Urothelium cell line (cell line): Measurements from ENCODE around the gene DEK.
"Not testable (repeated sequence)": the region's sequence is repeated elsewhere in the genome, so short reads cannot be mapped to it uniquely, and the experiment has no call there.

Experiments used
- DNase-seq: peaks from one replicate; pipeline ENCODE4 v3.0.0; 2011; ENCODE audit warnings: low spot score, mixed read lengths
- FAIRE-seq: peaks from 2 replicates; lab custom pipeline; 2011; peaks lifted over from hg19 to GRCh38; lab: Jason Lieb, UNC

Gene DEK

DNA sequence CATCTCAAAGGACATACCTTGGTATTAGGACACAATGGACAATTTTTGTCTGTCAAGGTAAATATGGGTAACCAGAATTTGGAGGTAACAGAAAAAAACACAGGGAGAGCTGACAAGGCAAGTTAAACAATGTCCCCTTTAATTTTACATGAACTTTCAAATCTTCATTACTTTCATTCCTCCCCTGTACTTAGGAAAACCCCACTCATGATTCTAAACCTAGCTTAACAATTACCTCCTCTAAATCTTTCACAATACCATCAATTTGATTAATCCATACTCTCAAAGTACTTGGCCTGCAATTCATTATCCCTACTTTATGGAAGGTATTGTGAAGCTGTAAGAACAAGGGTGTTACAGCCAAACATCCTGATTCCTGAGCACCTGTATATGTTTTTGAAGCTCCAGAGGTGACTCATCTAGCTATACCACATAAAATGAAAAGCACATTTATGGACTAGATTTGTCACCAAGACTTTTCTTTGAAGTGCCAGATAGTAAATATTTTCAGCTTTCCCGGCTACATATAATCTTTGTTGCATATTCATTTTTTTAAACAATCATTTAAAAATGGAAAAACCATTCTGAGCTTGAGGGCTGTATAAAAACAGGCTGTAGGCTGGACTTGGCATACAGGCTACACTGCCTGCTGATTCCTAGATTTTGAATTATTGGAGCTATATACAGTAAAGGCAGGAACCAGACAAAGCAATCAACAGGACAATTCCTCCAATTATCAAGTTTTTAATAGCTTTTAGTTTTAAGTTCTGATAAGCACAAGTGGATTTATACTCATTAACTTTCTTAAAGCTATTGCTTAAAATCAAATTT is 22.9 kb downstream of the DEK start:
- no peak for FAIRE-seq
- no peak for DNase-seq

GRCh38 chr6:18240230-18240629 is 24.1 kb downstream of the DEK start:
- DNase-seq (no peak), FAIRE-seq (no peak)

DNA sequence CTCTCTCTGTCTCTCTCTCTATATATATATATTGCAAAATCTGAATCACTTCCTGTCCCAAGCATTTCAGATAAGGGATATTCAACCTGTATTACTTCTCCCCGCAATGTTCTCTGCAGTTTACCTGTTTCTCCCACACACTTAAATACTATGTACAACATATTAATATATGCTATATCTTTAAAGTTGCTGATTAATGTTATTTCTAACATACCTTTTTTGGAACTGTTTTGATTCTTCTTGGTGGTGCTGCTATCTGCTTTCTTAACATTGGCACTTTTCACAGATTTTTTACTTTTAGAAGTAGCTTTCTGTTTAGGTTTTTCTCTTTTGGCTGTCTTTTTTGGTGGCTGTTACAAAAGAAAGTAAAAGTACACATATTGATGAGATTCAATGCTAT is 27.2 kb downstream of the DEK start:
- DNase-seq, result no peak
- FAIRE-seq, result no peak

GRCh38 chr6:18235524-18235923 is 28.8 kb downstream of the DEK start:
- DNase-seq (no peak), FAIRE-seq (no peak)

DNA sequence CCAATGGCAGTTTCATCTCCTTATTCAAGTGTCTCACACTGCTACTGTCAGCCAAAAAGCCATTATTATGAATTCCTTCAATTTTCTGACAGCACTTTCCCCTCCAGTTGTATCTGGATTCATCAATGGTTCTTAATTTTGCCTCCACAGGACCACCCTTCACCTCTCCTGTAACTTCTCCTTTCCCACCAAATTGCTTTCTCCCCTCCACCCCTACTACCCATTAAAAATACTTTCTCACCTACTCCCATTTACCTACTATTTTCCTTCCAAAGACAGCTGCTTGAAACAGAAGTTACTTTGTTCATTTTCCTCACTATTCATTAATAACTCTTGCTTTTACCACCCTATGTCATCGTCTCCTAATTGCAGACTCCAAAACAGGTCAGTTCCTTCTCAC is 29.8 kb downstream of the DEK start:
- FAIRE-seq (no peak), DNase-seq (no peak)

GRCh38 chr6:18233770-18234169 is 30.6 kb downstream of the DEK start:
- FAIRE-seq, DNase-seq: not testable (repeated sequence)

- DNase-seq, FAIRE-seq: not testable (repeated sequence)
Observed at GRCh38 chr6:18231856-18232255, 32.5 kb downstream of the DEK start.

- not testable (repeated sequence) for FAIRE-seq, DNase-seq
Observed at GRCh38 chr6:18228590-18228989, 35.7 kb downstream of the DEK start.

DNA sequence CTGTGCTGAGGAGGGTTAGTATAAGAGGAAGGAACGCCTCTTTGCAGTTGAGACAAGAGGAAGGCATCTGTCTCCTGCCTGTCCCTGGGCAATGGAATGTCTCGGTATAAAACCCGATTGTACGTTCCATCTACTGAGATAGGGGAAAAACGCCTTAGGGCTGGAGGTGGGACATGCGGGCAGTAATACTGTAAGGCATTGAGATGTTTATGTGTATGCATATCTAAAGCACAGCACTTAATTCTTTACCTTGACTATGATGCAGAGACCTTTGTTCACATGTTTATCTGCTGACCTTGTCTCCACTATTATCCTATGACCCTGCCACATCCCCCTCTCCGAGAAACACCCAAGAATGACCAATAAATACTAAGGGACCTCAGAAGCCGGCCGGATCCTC is 37.2 kb downstream of the DEK start:
- FAIRE-seq, result not testable (repeated sequence)

DNA sequence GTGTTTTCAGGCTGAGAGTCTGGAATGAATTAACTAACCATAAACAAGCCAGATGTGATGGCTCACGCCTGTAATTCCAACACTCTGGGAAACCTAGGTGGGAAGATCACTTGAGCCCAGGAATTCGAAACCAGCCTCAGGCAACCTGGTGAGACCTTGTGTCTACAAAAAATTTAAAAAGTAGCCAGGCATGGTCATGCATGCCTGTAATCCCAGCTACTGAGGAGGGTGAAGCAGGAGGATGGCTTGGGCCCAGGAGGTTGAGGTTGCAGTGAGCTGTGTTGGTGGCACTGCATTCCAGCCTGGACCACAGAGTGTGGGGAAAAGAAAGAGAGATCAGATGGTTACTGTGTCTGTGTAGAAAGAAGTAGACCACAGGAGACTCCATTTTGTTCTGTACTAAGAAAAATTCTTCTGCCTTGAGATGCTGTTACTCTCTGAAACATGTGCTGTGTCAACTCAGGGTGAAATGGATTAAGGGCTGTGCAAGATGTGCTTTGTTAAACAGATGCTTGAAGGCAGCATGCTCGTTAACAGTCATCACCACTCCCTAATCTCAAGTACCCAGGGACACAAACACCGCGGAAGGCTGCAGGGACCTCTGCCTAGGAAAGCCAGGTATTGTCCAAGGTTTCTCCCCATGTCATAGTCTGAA is 37.8 kb downstream of the DEK start:
- not testable (repeated sequence) for FAIRE-seq, DNase-seq

More for the DNA sequence above, 37.2 kb downstream of the DEK start:
- DNase-seq, result not testable (repeated sequence)

GRCh38 chr6:18221288-18221615 is 43.1 kb downstream of the DEK start:
- FAIRE-seq (no peak), DNase-seq (no peak)

DNA sequence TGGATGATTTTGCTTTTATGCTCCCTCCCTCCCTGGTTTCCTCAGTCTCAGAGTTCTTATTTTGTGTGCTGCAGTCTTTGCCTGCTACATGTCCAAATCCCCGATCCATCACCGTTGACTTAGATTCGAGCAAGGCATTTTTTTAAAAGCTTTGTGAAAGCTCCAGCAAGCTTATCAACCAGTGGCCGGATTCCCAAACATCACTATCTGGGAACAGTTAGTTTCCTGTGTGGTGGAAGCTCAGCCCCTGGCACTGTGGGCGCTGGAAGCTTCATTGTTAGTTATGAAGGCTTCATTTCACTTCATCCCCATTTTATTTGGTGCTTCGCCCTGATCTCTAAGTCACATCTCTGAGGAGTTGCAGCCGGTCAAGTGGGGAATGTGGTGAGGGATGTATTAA is 44.7 kb downstream of the DEK start:
- DNase-seq, result no peak
- no peak for FAIRE-seq

GRCh38 chr6:18218233-18218632 is 46.1 kb downstream of the DEK start:
- no peak for DNase-seq
- FAIRE-seq, result no peak

DNA sequence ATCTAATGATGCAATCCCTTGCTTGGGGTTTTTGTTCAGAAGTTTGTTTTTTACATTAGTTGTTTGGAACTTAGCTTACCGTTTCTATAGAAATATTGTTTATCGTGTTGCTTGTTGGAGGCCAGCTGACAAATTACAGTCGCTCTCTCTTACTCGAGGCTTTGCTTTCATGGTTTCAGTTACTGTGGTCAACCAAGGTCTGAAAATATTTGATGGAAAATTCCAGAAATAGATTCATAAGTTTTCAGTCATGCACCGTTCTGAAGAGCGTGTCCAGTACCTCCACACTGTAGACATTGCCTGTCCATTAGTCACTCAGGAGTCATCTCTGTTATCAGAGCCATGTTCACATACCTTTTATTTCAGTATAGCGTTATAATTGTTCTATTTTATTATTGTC is 47.9 kb downstream of the DEK start:
- no peak for FAIRE-seq

DNA sequence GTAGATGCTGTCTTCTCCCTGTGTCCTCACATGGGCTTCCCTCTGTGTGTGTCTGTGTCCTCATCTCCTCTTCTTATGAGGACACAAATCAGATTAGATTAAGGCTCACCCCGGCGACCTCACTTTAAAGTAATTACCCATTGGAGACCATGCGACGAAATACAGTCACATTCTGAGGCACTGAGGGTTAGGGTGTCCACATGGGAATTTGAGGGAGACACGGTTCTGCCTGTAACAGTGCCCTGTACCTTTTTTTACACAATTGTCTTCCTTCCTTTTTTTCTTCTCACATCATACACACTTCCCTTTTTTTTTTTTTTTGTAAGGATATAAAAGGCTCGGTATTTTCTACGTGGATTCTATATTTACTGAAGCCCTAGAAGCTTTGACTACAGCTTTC is 48.9 kb downstream of the DEK start:
- DNase-seq (no peak), FAIRE-seq (no peak)

More for the DNA sequence above, 47.9 kb downstream of the DEK start:
- DNase-seq, result peak; percentile 38

DNA sequence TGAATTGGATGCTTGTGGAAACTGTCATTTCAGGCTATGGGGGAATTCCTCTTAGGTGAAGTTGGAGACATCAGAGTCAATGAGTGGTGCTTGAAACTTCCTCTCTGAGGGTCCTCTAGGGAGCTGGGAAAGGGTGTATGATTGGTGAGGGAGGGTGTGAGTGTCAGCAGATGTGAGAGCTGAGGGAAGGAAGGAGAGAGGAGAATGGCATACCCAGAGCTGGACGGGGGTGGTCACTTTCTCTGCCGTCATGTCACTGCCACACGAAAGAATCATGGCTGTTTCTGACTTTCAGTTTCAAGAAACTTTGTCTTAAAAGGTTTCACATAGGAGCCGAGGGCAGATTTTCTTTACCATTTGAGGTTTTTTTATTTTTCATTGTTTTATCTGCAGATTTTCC is 50.3 kb downstream of the DEK start:
- FAIRE-seq (no peak), DNase-seq (no peak)

GRCh38 chr6:18213439-18213838 is 50.9 kb downstream of the DEK start:
- no peak for FAIRE-seq
- DNase-seq, result no peak

GRCh38 chr6:18212231-18212630 is 52.1 kb downstream of the DEK start:
- no peak for DNase-seq
- no peak for FAIRE-seq

- FAIRE-seq (no peak), DNase-seq (no peak)
Observed at GRCh38 chr6:18211338-18211737, 53.0 kb downstream of the DEK start.

GRCh38 chr6:18210707-18211106 is 53.6 kb downstream of the DEK start:
- DNase-seq (no peak), FAIRE-seq (no peak)

- FAIRE-seq (no peak), DNase-seq (no peak)
Observed at GRCh38 chr6:18209539-18210197, 54.7 kb downstream of the DEK start.

DNA sequence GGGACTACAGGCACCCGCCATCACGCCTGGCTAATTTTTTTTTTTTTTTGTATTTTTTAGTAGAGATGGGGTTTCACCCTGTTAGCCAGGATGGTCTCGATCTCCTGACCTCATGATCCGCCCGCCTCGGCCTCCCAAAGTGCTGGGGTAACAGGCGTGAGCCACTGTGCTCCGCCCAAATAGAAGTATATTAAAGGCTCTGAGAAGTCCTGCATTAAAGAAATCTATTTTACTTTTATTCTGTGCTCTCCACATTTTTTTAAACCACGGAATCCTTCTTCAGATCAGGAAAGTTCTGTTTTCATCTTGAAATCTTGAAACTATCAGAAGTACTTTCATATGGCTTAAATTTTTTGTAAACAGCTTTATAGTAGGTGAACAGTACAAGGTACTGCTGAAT is 55.6 kb downstream of the DEK start:
- not testable (repeated sequence) for FAIRE-seq, DNase-seq
